ENCODE data around the gene SCARF2. TPM values are rescaled to one million over a fixed set of nuclear protein-coding genes. Genes with fewer than 3 reads are reported as not detected.

SCARF2 gene
- total RNA-seq, 1 experiment from 2014 or later, result 1.4 TPM

DNA sequence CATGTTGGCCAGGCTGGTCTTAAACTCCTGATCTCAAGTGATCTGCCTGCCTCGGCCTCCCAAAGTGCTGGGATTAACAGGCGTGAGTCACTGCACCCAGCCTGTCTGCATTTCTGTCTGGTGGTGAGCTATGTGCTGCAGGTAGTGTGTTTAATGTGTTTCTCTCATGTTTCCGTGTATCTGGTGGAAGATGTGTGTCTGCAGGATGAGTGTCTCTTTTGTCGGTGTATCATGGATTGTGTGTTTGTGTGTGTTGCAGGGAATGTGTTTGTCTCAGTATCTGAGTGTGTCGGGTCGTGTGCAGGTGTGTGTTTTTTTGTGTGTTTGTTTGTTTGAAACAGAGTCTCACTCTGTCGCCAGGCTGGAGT lies 16.1 kb downstream of the SCARF2 start:
- no TSS peak for BruUV-seq (replicated peaks)
- POLR2A ChIA-PET (ENCODE audit: low non-redundant PET), result no interaction called here

DNA sequence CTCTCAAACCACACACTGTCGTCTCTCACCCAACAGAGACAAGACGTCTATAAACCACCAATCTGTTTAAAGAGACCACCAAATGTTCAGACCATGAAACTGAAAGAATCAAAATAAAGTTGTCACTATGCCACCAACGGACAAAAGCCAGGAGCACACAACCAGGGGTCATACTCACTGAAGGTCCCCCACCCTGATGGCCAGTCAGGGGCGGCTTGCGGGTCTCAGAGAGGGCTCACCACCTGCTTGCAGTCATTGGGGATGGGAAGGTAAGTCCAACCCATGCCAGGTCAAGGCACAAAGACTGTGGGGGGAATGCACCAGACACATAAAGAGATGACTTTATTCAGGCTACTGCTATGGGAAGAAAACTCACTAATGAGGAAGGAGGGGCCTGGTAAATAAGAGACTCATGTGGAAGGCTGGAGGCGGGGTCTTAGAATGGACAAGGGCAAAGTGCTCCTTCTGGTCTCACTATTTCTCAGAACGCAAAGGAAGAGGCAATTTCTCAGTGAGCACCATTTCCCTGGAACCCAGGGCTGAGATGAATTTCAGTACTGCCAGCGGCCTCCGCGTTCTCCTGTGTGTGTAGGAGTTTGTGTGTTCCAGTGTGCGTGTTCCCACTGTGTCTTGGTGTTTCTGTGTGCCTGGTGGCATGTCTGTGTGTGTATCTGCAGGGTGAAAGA lies 17.3 kb downstream of the SCARF2 start:
- intact Hi-C loops (cut with micrococcal nuclease; ENCODE audit: unreplicated experiment), result no loop called here
- TF ChIP-seq, protein P1, sequence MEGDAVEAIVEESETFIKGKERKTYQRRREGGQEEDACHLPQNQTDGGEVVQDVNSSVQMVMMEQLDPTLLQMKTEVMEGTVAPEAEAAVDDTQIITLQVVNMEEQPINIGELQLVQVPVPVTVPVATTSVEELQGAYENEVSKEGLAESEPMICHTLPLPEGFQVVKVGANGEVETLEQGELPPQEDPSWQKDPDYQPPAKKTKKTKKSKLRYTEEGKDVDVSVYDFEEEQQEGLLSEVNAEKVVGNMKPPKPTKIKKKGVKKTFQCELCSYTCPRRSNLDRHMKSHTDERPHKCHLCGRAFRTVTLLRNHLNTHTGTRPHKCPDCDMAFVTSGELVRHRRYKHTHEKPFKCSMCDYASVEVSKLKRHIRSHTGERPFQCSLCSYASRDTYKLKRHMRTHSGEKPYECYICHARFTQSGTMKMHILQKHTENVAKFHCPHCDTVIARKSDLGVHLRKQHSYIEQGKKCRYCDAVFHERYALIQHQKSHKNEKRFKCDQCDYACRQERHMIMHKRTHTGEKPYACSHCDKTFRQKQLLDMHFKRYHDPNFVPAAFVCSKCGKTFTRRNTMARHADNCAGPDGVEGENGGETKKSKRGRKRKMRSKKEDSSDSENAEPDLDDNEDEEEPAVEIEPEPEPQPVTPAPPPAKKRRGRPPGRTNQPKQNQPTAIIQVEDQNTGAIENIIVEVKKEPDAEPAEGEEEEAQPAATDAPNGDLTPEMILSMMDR (conservative IDR thresholded peaks at IDR 0.05; ENCODE audit: low read depth, low read length), result no peak
- Histone ChIP-seq H3K4me3 (ENCODE audit: low read depth, low read length, poor library complexity, severe bottlenecking) (no peak overlapping the region), H3K27me3 (replicated peaks; ENCODE audit: insufficient read depth, low read depth, low read length, poor library complexity) (no peaks in the 10 kb centered on the region), H3K27ac (ENCODE audit: low read depth, low read length, poor library complexity, severe bottlenecking) (no peak overlapping the region), H3K4me1 (ENCODE audit: insufficient read depth, low read length, poor library complexity, severe bottlenecking) (no peaks in the 10 kb centered on the region), H3K36me3 (ENCODE audit: insufficient read depth, low read length, poor library complexity, severe bottlenecking) (no peaks in the 10 kb centered on the region), H3K9me3 (ENCODE audit: low read depth, low read length, poor library complexity, severe bottlenecking) (no peaks in the 10 kb centered on the region)
- no TSS peak for BruUV-seq (replicated peaks)
- POLR2A ChIA-PET (ENCODE audit: low non-redundant PET), result no interaction called here
- CTCF ChIA-PET, result no interaction called here
- no peak for DNase-seq (ENCODE audit: low spot score)

More for the DNA sequence above, 16.1 kb downstream of the SCARF2 start:
- no peaks in the 10 kb centered on the region for H3K4me1 ChIP-seq (ENCODE audit: insufficient read depth, low read length, poor library complexity, severe bottlenecking)
- no peaks in the 10 kb centered on the region for H3K27me3 ChIP-seq (replicated peaks; ENCODE audit: insufficient read depth, low read depth, low read length, poor library complexity)
- CTCF ChIA-PET, result no interaction called here
- no peak for DNase-seq (ENCODE audit: low spot score)
- intact Hi-C loops (cut with micrococcal nuclease; ENCODE audit: unreplicated experiment), result no loop called here
- no peaks in the 10 kb centered on the region for H3K36me3 ChIP-seq (ENCODE audit: insufficient read depth, low read length, poor library complexity, severe bottlenecking)
- TF ChIP-seq EZH2 (IDR thresholded peaks at IDR 0.05; ENCODE audit: borderline replicate concordance, low read depth, low read length, poor library complexity, severe bottlenecking), result no peak
- TF ChIP-seq, protein P1 (conservative IDR thresholded peaks at IDR 0.05; ENCODE audit: low read depth, low read length), result no peak
- H3K9me3 ChIP-seq (ENCODE audit: low read depth, low read length, poor library complexity, severe bottlenecking), result no peaks in the 10 kb centered on the region
- no peak overlapping the region for H3K4me3 ChIP-seq (ENCODE audit: low read depth, low read length, poor library complexity, severe bottlenecking)
- H3K27ac ChIP-seq (ENCODE audit: low read depth, low read length, poor library complexity, severe bottlenecking), result no peak overlapping the region

DNA sequence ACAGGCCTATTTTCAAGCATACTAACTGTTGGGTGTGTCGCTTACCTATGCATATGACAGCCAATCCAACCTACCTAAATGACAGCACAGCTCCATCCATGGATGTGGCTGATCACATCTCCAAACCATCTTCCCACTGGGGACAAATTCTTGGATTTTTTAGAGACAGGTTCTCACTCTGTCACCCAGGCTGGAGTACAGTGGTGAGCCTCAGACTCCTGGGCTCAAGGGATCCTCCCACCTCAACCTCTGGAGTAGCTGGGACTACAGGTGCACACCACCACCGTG lies 18.0 kb downstream of the SCARF2 start:
- intact Hi-C loops (cut with micrococcal nuclease; ENCODE audit: unreplicated experiment), result loop anchor here (2.0 to 10.0 kb wide), 3 partner anchors 37 to 278 kb away; no protein-coding TSS in a partner anchor
- ChIA-PET CTCF (no interaction called here), POLR2A (ENCODE audit: low non-redundant PET) (no interaction called here)
- Histone ChIP-seq H3K4me3 (ENCODE audit: low read depth, low read length, poor library complexity, severe bottlenecking) (no peak overlapping the region), H3K27me3 (replicated peaks; ENCODE audit: insufficient read depth, low read depth, low read length, poor library complexity) (no peaks in the 10 kb centered on the region), H3K36me3 (ENCODE audit: insufficient read depth, low read length, poor library complexity, severe bottlenecking) (no peaks in the 10 kb centered on the region), H3K27ac (ENCODE audit: low read depth, low read length, poor library complexity, severe bottlenecking) (no peak overlapping the region), H3K9me3 (ENCODE audit: low read depth, low read length, poor library complexity, severe bottlenecking) (no peaks in the 10 kb centered on the region), H3K4me1 (ENCODE audit: insufficient read depth, low read length, poor library complexity, severe bottlenecking) (no peaks in the 10 kb centered on the region)
- TF ChIP-seq, protein P1 (conservative IDR thresholded peaks at IDR 0.05; ENCODE audit: low read depth, low read length), result no peak
- no peak for TF ChIP-seq EZH2 (IDR thresholded peaks at IDR 0.05; ENCODE audit: borderline replicate concordance, low read depth, low read length, poor library complexity, severe bottlenecking)
- no TSS peak for BruUV-seq (replicated peaks)
- DNase-seq (ENCODE audit: low spot score), result no peak
